ENCODE measurements around the gene KLHDC7B. TPM values are rescaled to one million over a fixed set of nuclear protein-coding genes. Genes with fewer than 3 reads are reported as not detected.

The KLHDC7B gene
- total RNA-seq, 1 experiment from 2014 or later, result 1.6 TPM

DNA sequence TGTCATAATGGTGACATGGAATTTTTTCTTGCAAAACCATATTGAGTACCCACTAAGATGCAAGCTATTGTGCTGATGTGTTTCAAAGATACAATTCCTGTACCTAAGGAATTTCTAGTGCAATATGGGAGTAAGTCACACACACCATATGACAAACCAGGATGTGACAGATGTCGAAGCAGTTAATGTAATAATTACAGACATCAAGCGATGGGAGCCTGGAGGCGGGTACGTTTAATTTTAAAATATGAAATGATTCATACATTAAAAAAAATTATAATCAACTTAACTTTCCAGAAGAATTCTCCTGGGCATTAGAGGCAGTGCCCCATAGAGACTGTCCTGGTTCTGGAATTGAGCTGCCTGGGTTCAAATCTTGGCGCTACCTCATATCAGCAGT lies 11.0 kb downstream of the KLHDC7B start:
- CTCF ChIA-PET, result no interaction called here
- H3K9me3 Mint-ChIP-seq (ENCODE audit: low read depth, unreplicated experiment), result no peaks in the 10 kb centered on the region
- peaks cover 7% of the 10 kb centered on the region for H3K36me3 Mint-ChIP-seq (ENCODE audit: insufficient read depth, unreplicated experiment)
- no peak overlapping the region for H3K4me3 Mint-ChIP-seq (ENCODE audit: low read depth, unreplicated experiment)
- TF ChIP-seq, protein P1, sequence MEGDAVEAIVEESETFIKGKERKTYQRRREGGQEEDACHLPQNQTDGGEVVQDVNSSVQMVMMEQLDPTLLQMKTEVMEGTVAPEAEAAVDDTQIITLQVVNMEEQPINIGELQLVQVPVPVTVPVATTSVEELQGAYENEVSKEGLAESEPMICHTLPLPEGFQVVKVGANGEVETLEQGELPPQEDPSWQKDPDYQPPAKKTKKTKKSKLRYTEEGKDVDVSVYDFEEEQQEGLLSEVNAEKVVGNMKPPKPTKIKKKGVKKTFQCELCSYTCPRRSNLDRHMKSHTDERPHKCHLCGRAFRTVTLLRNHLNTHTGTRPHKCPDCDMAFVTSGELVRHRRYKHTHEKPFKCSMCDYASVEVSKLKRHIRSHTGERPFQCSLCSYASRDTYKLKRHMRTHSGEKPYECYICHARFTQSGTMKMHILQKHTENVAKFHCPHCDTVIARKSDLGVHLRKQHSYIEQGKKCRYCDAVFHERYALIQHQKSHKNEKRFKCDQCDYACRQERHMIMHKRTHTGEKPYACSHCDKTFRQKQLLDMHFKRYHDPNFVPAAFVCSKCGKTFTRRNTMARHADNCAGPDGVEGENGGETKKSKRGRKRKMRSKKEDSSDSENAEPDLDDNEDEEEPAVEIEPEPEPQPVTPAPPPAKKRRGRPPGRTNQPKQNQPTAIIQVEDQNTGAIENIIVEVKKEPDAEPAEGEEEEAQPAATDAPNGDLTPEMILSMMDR (IDR thresholded peaks at IDR 0.05; ENCODE audit: unreplicated experiment), result no peak
- H3K4me1 Mint-ChIP-seq (ENCODE audit: low read depth, unreplicated experiment), result peaks cover 6% of the 10 kb centered on the region
- DNase-seq, result no peak
- no peaks in the 10 kb centered on the region for H3K27me3 Mint-ChIP-seq (ENCODE audit: unreplicated experiment)
- no peak overlapping the region for H3K27ac Mint-ChIP-seq (ENCODE audit: unreplicated experiment)
- intact Hi-C loops (cut with micrococcal nuclease; ENCODE audit: unreplicated experiment), result no loop called here
- BruUV-seq (replicated peaks), result no TSS peak

GRCh38 chr22:50560034-50560433 lies 14.3 kb downstream of the KLHDC7B start:
- no peak for DNase-seq
- Mint-ChIP-seq H3K9me3 (ENCODE audit: low read depth, unreplicated experiment) (no peaks in the 10 kb centered on the region), H3K4me3 (ENCODE audit: low read depth, unreplicated experiment) (no peak overlapping the region), H3K27me3 (ENCODE audit: unreplicated experiment) (no peaks in the 10 kb centered on the region), H3K27ac (ENCODE audit: unreplicated experiment) (no peak overlapping the region), H3K4me1 (ENCODE audit: low read depth, unreplicated experiment) (peaks cover 9% of the 10 kb centered on the region), H3K36me3 (ENCODE audit: insufficient read depth, unreplicated experiment) (peaks cover 22% of the 10 kb centered on the region)
- CTCF ChIA-PET, result interaction anchor here (0.5 kb wide), 2 partner anchors 33 to 56 kb away, joined by 4 to 9 read pairs; no protein-coding TSS in a partner anchor
- BruUV-seq (replicated peaks), result no TSS peak
- TF ChIP-seq, protein P1 (IDR thresholded peaks at IDR 0.05; ENCODE audit: unreplicated experiment), result no peak
- intact Hi-C loops (cut with micrococcal nuclease; ENCODE audit: unreplicated experiment), result no loop called here

- H3K36me3 Mint-ChIP-seq (ENCODE audit: insufficient read depth, unreplicated experiment), result peaks cover 22% of the 10 kb centered on the region
- CTCF ChIA-PET, result no interaction called here
- intact Hi-C loops (cut with micrococcal nuclease; ENCODE audit: unreplicated experiment), result no loop called here
- peak overlapping the region; percentile 56 for H3K4me3 Mint-ChIP-seq (ENCODE audit: low read depth, unreplicated experiment)
- peak overlapping the region; percentile 75 for H3K27ac Mint-ChIP-seq (ENCODE audit: unreplicated experiment)
- TF ChIP-seq, protein P1 (IDR thresholded peaks at IDR 0.05; ENCODE audit: unreplicated experiment), result no peak
- peaks cover 9% of the 10 kb centered on the region for H3K4me1 Mint-ChIP-seq (ENCODE audit: low read depth, unreplicated experiment)
- DNase-seq, result no peak
- H3K9me3 Mint-ChIP-seq (ENCODE audit: low read depth, unreplicated experiment), result no peaks in the 10 kb centered on the region
- no peaks in the 10 kb centered on the region for H3K27me3 Mint-ChIP-seq (ENCODE audit: unreplicated experiment)
- BruUV-seq (replicated peaks), result no TSS peak
Observed at GRCh38 chr22:50561401-50562358, 16.0 kb downstream of the KLHDC7B start.

- Mint-ChIP-seq H3K9me3 (ENCODE audit: low read depth, unreplicated experiment) (no peaks in the 10 kb centered on the region), H3K4me1 (ENCODE audit: low read depth, unreplicated experiment) (peaks cover 9% of the 10 kb centered on the region), H3K36me3 (ENCODE audit: insufficient read depth, unreplicated experiment) (peaks cover 22% of the 10 kb centered on the region), H3K4me3 (ENCODE audit: low read depth, unreplicated experiment) (peak within 1 kb of the TSS; percentile 92), H3K27me3 (ENCODE audit: unreplicated experiment) (no peaks in the 10 kb centered on the region), H3K27ac (ENCODE audit: unreplicated experiment) (peak within 1 kb of the TSS; percentile 80)
- TF ChIP-seq, protein P1 (IDR thresholded peaks at IDR 0.05; ENCODE audit: unreplicated experiment), result peak; percentile 95
- intact Hi-C loops (cut with micrococcal nuclease; ENCODE audit: unreplicated experiment), result no loop called here
- BruUV-seq (replicated peaks), result TSS peak; percentile 85
- DNase-seq, result peak; percentile 99
- CTCF ChIA-PET, result interaction anchor here (0.6 to 2.2 kb wide), 9 partner anchors 11 to 65 kb away, joined by 3 to 19 read pairs (median 6); partner anchors contain the start of genes ARSA, KLHDC7B, LMF2 and NCAPH2
Observed at GRCh38 chr22:50562523-50563412, 17.1 kb downstream of the KLHDC7B start, which contains the start of gene SYCE3. Gene SYCE3 (minus strand): TSS chr22:50562919. CDS start chr22:50556405, 6,514 bp downstream.
